ENCODE measurements around the gene RNF224.
A peak's percentile ranks its signal among the peaks of the same experiment; 100 is the strongest.

Gene RNF224

DNA sequence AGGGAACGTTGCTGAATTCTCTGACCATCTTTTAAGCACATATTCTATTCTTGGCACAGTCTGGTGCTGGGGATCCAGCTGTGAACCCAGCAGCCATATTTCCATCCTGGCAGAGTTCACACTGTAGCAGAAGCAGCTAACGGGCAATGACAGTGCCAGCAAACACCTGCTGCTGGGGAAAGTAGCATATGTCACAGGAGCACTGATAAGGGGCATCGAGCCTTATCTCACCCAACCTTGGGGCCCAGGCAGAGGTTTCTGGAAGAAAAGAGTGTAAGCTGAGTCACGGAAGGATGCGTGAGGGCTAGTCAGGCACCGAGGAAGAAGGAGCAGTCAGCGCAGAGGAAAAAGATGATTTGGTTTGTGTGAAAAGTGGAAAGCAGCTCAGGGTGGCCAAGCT lies 20.7 kb upstream of the RNF224 start:
- no peak for TF ChIP-seq YY1 (IDR thresholded peaks at IDR 0.05; ENCODE audit: insufficient read depth, insufficient read length)
- no peak for TF ChIP-seq SUZ12 (IDR thresholded peaks at IDR 0.05; ENCODE audit: extremely low read depth, insufficient read depth, insufficient read length)
- TF ChIP-seq ZNF274 (IDR thresholded peaks at IDR 0.05; ENCODE audit: low read depth, low read length): no peak
- H3K36me3 ChIP-seq (ENCODE audit: insufficient read depth, insufficient read length, low read length): peaks cover 61% of the 10 kb centered on the region
- no peaks in the 10 kb centered on the region for H3K9me3 ChIP-seq (ENCODE audit: insufficient read depth, low read length)
- peak overlapping the region; percentile 99 for H3K4me3 ChIP-seq (ENCODE audit: insufficient read length, low read depth)
- H3K4me1 ChIP-seq (ENCODE audit: insufficient read depth, insufficient read length): peaks cover 15% of the 10 kb centered on the region
- H3K9ac ChIP-seq (ENCODE audit: insufficient read length, low read depth): peak overlapping the region; percentile 62
- no peak for DNase-seq (ENCODE audit: low read depth, low spot score)
- no peaks in the 10 kb centered on the region for H3K27me3 ChIP-seq (ENCODE audit: insufficient read depth, insufficient read length)

DNA sequence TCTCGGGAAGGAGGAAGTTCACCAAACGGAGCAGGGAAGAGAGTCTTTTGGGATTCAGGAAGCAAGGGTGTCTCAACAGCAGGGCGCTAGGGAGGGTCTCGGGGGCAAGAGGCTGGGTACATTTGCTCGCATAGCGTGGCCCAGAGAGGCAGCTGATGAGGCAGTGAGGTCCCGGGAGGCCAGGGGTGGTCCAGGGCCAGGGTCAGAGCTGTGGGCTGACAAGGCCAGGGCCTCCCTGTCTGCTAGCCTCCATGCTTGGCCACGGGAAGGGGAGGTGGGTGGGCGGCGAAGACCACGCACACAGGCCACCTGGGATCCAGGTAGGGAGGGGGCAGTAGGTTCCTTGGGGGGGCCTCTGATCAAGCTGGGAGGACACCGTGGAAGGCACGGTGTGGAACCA lies 15.8 kb upstream of the RNF224 start:
- Histone ChIP-seq H3K4me3 (ENCODE audit: insufficient read length, low read depth) (no peak overlapping the region), H3K4me1 (ENCODE audit: insufficient read depth, insufficient read length) (peaks cover 14% of the 10 kb centered on the region), H3K9me3 (ENCODE audit: insufficient read depth, low read length) (no peaks in the 10 kb centered on the region), H3K36me3 (ENCODE audit: insufficient read depth, insufficient read length, low read length) (peaks cover 94% of the 10 kb centered on the region), H3K27me3 (ENCODE audit: insufficient read depth, insufficient read length) (no peaks in the 10 kb centered on the region), H3K9ac (ENCODE audit: insufficient read length, low read depth) (no peak overlapping the region)
- DNase-seq (ENCODE audit: low read depth, low spot score): no peak
- TF ChIP-seq YY1 (IDR thresholded peaks at IDR 0.05; ENCODE audit: insufficient read depth, insufficient read length) (no peak), SUZ12 (IDR thresholded peaks at IDR 0.05; ENCODE audit: extremely low read depth, insufficient read depth, insufficient read length) (no peak), ZNF274 (IDR thresholded peaks at IDR 0.05; ENCODE audit: low read depth, low read length) (no peak)

DNA sequence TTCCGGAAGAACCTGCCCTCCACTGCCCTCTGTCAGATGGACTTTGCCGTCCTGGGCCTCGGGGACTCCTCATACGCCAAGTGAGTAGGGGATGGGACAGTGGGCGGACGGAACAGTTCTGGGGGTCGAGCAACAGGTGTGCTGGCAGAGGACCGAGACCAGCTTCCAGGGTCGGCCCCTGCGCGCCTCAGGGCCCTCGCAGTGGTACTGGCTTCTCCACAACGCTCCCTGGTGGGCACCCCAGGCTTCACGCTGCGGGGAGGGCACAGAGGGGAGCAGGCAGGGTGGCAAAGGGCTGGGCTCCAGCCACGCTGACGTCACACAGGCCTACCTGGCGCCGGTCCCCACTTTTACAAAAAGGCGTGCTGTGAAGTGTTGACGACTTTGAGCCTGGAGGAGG lies 14.8 kb upstream of the RNF224 start:
- Histone ChIP-seq H3K9me3 (ENCODE audit: insufficient read depth, low read length) (no peaks in the 10 kb centered on the region), H3K4me3 (ENCODE audit: insufficient read length, low read depth) (no peak overlapping the region), H3K27me3 (ENCODE audit: insufficient read depth, insufficient read length) (no peaks in the 10 kb centered on the region), H3K9ac (ENCODE audit: insufficient read length, low read depth) (no peak overlapping the region), H3K4me1 (ENCODE audit: insufficient read depth, insufficient read length) (peaks cover 7% of the 10 kb centered on the region), H3K36me3 (ENCODE audit: insufficient read depth, insufficient read length, low read length) (peaks cover 94% of the 10 kb centered on the region)
- no peak for TF ChIP-seq ZNF274 (IDR thresholded peaks at IDR 0.05; ENCODE audit: low read depth, low read length)
- no peak for TF ChIP-seq YY1 (IDR thresholded peaks at IDR 0.05; ENCODE audit: insufficient read depth, insufficient read length)
- TF ChIP-seq SUZ12 (IDR thresholded peaks at IDR 0.05; ENCODE audit: extremely low read depth, insufficient read depth, insufficient read length): no peak
- no peak for DNase-seq (ENCODE audit: low read depth, low spot score)

- Histone ChIP-seq H3K4me3 (ENCODE audit: insufficient read length, low read depth) (no peak overlapping the region), H3K27me3 (ENCODE audit: insufficient read depth, insufficient read length) (no peaks in the 10 kb centered on the region), H3K9me3 (ENCODE audit: insufficient read depth, low read length) (no peaks in the 10 kb centered on the region), H3K36me3 (ENCODE audit: insufficient read depth, insufficient read length, low read length) (peaks cover 97% of the 10 kb centered on the region), H3K4me1 (ENCODE audit: insufficient read depth, insufficient read length) (peaks cover 9% of the 10 kb centered on the region), H3K9ac (ENCODE audit: insufficient read length, low read depth) (no peak overlapping the region)
- TF ChIP-seq SUZ12 (IDR thresholded peaks at IDR 0.05; ENCODE audit: extremely low read depth, insufficient read depth, insufficient read length) (no peak), ZNF274 (IDR thresholded peaks at IDR 0.05; ENCODE audit: low read depth, low read length) (no peak), YY1 (IDR thresholded peaks at IDR 0.05; ENCODE audit: insufficient read depth, insufficient read length) (no peak)
- DNase-seq (ENCODE audit: low read depth, low spot score): no peak
Measured at GRCh38 chr9:137213160-137214060, 13.9 kb upstream of the RNF224 start.

DNA sequence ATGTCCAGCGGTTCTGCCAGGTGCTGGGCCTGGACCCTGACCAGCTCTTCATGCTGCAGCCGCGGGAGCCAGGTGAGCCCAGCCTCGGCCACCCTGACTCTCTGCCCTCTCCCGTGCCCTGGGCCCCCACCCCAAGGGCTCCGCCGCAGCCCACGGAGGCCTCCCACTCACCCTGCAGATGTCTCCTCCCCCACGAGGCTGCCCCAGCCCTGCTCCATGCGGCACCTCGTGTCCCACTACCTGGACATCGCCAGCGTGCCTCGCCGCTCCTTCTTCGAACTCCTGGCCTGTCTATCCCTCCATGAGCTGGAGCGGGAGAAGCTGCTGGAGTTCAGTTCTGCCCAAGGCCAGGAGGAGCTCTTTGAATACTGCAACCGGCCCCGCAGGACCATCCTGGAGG lies 12.7 kb upstream of the RNF224 start:
- no peaks in the 10 kb centered on the region for H3K9me3 ChIP-seq (ENCODE audit: insufficient read depth, low read length)
- TF ChIP-seq SUZ12 (IDR thresholded peaks at IDR 0.05; ENCODE audit: extremely low read depth, insufficient read depth, insufficient read length): no peak
- no peak for TF ChIP-seq YY1 (IDR thresholded peaks at IDR 0.05; ENCODE audit: insufficient read depth, insufficient read length)
- TF ChIP-seq ZNF274 (IDR thresholded peaks at IDR 0.05; ENCODE audit: low read depth, low read length): no peak
- no peak for DNase-seq (ENCODE audit: low read depth, low spot score)
- H3K4me1 ChIP-seq (ENCODE audit: insufficient read depth, insufficient read length): peaks cover 18% of the 10 kb centered on the region
- H3K9ac ChIP-seq (ENCODE audit: insufficient read length, low read depth): no peak overlapping the region
- no peak overlapping the region for H3K4me3 ChIP-seq (ENCODE audit: insufficient read length, low read depth)
- H3K36me3 ChIP-seq (ENCODE audit: insufficient read depth, insufficient read length, low read length): peaks cover 94% of the 10 kb centered on the region
- H3K27me3 ChIP-seq (ENCODE audit: insufficient read depth, insufficient read length): no peaks in the 10 kb centered on the region

DNA sequence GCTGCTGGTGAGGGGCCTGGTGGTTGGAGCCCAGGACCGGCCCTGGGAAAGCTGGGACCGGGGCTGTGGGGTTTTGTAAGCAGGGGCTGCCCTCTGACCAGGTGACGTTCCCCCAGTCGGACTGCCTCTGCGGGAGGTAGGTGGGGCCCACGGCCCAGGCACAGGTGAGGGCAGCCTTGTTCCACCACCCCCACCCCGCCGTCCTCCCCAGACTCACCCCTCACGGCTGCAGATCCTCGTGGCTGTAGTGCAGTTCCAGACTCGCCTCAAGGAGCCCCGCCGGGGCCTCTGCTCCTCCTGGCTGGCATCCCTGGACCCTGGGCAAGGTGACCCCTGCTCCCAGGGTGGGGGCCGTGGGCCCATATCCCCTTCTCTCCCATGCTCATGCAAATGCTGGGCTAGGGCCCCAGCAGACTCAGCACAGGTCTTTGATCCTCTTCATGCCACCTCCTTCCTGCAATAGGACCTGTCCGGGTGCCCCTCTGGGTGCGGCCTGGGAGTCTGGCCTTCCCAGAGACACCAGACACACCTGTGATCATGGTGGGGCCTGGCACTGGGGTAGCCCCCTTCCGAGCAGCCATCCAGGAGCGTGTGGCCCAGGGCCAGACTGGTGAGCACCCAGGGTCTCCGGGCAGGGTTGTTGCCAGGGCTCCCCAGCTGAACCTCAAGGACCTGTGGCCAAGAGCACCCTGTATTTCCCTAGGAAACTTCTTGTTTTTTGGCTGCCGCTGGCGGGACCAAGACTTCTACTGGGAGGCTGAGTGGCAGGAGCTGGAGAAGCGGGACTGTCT lies 11.9 kb upstream of the RNF224 start:
- Histone ChIP-seq H3K4me1 (ENCODE audit: insufficient read depth, insufficient read length) (peaks cover 19% of the 10 kb centered on the region), H3K36me3 (ENCODE audit: insufficient read depth, insufficient read length, low read length) (peaks cover 89% of the 10 kb centered on the region), H3K9ac (ENCODE audit: insufficient read length, low read depth) (no peak overlapping the region), H3K4me3 (ENCODE audit: insufficient read length, low read depth) (no peak overlapping the region), H3K9me3 (ENCODE audit: insufficient read depth, low read length) (no peaks in the 10 kb centered on the region), H3K27me3 (ENCODE audit: insufficient read depth, insufficient read length) (no peaks in the 10 kb centered on the region)
- DNase-seq (ENCODE audit: low read depth, low spot score): no peak
- TF ChIP-seq SUZ12 (IDR thresholded peaks at IDR 0.05; ENCODE audit: extremely low read depth, insufficient read depth, insufficient read length) (no peak), YY1 (IDR thresholded peaks at IDR 0.05; ENCODE audit: insufficient read depth, insufficient read length) (no peak), ZNF274 (IDR thresholded peaks at IDR 0.05; ENCODE audit: low read depth, low read length) (no peak)

Data from NT2/D1 (cell line).